Activated CD8-positive, alpha-beta memory T cell treated with anti-CD3 and anti-CD28 coated beads, Interleukin-2, amount 10 ng/mL, durations not matched to agents 7 days and 5 days (primary cell): ENCODE results near the gene ERMAP. TPM values are rescaled to one million over a fixed set of nuclear protein-coding genes. Genes with fewer than 3 reads are reported as not detected.

Source experiments
- ATAC-seq: fragments of 150-1000 bp; cut with Tn5 transposase; one replicate; pipeline ENCODE4 v1.10.0; 2021; ENCODE audit warnings: moderate library complexity
- CTCF ChIA-PET: fragments of 350-600 bp; sonication (Branson Sonifier 250); formaldehyde crosslinking; loops from one replicate; lab custom pipeline; 2021; ENCODE audit warnings: antibody characterized with exemption; lab: Charles Lee
- DNase-seq: peaks from one replicate; pipeline ENCODE4 v3.0.0-alpha.2; 2020
- H3K27ac Mint-ChIP-seq: one replicate; pipeline ENCODE4 v1.8.0; 2021; ENCODE audit warnings: mild to moderate bottlenecking, mixed read lengths
- H3K27me3 Mint-ChIP-seq: one replicate; pipeline ENCODE4 v1.8.0; 2021; ENCODE audit warnings: mixed read lengths
- H3K36me3 Mint-ChIP-seq: one replicate; pipeline ENCODE4 v1.8.0; 2021; ENCODE audit warnings: mild to moderate bottlenecking, mixed read lengths
- H3K4me1 Mint-ChIP-seq: one replicate; pipeline ENCODE4 v1.8.0; 2021; ENCODE audit warnings: mixed read lengths
- H3K4me3 Mint-ChIP-seq: one replicate; pipeline ENCODE4 v1.8.0; 2021; ENCODE audit warnings: mild to moderate bottlenecking, moderate library complexity, mixed read lengths
- H3K9me3 Mint-ChIP-seq: one replicate; pipeline ENCODE4 v1.8.0; 2022; ENCODE audit warnings: low read depth, mixed read lengths
- total RNA-seq, 2 experiments: library from RNA; stranded (reverse); gene quantifications; one replicate each; pipeline ENCODE4 v1.2.3, GENCODE V29; 2021

Gene ERMAP, protein sequence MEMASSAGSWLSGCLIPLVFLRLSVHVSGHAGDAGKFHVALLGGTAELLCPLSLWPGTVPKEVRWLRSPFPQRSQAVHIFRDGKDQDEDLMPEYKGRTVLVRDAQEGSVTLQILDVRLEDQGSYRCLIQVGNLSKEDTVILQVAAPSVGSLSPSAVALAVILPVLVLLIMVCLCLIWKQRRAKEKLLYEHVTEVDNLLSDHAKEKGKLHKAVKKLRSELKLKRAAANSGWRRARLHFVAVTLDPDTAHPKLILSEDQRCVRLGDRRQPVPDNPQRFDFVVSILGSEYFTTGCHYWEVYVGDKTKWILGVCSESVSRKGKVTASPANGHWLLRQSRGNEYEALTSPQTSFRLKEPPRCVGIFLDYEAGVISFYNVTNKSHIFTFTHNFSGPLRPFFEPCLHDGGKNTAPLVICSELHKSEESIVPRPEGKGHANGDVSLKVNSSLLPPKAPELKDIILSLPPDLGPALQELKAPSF
- 1 to 10 TPM; 3.7 to 4.1 TPM for total RNA-seq

DNA sequence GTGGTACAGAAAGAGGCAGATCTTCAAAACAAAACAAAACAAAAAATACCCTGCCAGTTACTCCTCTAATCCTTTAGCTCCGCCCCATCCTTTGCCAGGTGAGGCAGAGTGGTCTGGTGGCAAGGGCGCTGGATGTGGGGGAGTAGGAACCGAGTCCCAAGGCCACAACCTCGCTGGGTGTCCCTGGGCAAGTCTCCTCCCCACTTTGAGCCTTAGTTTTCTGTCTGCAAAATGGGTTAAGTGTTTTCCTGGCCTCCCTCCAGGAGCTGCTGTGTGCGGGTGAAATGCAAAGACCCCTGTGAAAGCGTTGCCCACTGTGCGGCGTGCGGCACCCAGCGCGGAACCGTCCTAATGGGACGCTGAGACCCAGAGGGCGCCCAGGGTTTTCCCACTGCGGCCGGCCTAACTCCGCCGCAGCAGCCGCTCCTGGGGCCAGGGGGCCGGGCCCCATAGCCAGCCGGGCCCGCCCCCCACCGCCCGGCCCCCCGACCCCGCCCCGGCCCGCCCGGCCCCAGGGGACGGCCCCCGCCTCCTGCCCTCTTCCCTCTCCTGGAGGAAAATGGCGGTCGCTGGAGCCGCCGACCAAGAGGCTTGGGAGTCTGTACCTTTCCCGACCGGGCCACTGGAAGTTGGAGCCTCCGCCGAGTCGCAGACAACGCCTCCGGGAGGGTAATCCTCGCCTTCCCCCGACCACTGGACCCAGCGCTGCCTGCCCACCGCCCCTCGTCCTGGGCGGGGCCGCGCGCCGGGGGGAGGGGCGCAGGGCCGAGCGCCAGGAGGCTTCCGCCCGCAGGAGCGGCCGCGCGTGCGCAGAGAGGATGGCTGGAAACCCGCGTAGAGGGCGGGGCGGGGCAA lies at the start of gene ERMAP, which contains the start of gene SVBP:
Gene ERMAP, plus strand, starts transcription at position 538 of the 855 bp plus-strand sequence. CDS start 13,327 bp downstream, outside the sequence.
Gene SVBP, minus strand, starts transcription at position 813 of the 855 bp plus-strand sequence. CDS start 853 bp downstream, outside the sequence.
- peaks cover 19% of the 10 kb centered on the region for H3K4me1 Mint-ChIP-seq
- H3K9me3 Mint-ChIP-seq, result no peaks in the 10 kb centered on the region
- CTCF ChIA-PET, result interaction anchor here (0.9 to 2.1 kb wide), 12 partner anchors 12 to 258 kb away, joined by 3 to 18 read pairs (median 5); partner anchors contain the start of genes C1orf50, P3H1 and ZNF691
- peak within 1 kb of the TSS; percentile 80 for H3K27ac Mint-ChIP-seq
- H3K27me3 Mint-ChIP-seq, result no peaks in the 10 kb centered on the region
- peak; percentile 94 for DNase-seq
- peak; percentile 91 for ATAC-seq
- peak within 1 kb of the TSS; percentile 70 for H3K4me3 Mint-ChIP-seq
- H3K36me3 Mint-ChIP-seq, result peaks cover 1% of the 10 kb centered on the region

DNA sequence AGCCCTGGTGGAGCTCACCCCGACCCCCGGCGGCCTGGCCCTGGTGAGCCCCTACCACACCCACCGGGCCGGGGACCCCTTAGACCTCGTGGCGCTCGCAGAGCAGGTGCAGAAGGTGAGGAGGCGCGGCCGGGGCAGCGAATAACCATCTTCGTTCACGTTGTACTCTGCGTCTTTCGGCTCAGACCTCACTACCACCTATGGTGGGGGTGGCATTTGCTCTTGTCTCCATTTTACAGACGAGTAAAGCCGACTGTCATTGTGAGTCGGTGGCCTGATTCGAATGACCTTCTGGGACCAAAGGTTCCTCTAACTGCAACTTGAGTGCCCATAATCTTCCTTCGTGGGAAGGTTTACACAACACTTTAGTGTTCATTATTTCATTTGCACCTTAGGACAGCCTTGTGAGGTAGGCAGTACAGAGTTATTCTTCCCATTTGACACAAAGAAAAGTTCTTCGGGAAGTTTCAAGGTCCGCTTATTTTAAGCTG lies 49.4 kb upstream of the ERMAP start:
- no peak for ATAC-seq
- no peak overlapping the region for H3K4me3 Mint-ChIP-seq
- H3K9me3 Mint-ChIP-seq, result no peaks in the 10 kb centered on the region
- no peaks in the 10 kb centered on the region for H3K27me3 Mint-ChIP-seq
- peaks cover 34% of the 10 kb centered on the region for H3K4me1 Mint-ChIP-seq
- CTCF ChIA-PET, result interaction anchor here (0.6 to 4.2 kb wide), 15 partner anchors 11 to 404 kb away, joined by 3 to 44 read pairs (median 6); partner anchors contain the start of genes CFAP57, EBNA1BP2, PPIH and YBX1
- peaks cover 14% of the 10 kb centered on the region for H3K36me3 Mint-ChIP-seq
- no peak for DNase-seq
- no peak overlapping the region for H3K27ac Mint-ChIP-seq

- Mint-ChIP-seq H3K9me3 (no peaks in the 10 kb centered on the region), H3K4me3 (no peak overlapping the region), H3K4me1 (peaks cover 37% of the 10 kb centered on the region), H3K27me3 (no peaks in the 10 kb centered on the region), H3K27ac (no peak overlapping the region), H3K36me3 (peaks cover 17% of the 10 kb centered on the region)
- CTCF ChIA-PET, result interaction anchor here (0.6 to 4.2 kb wide), 6 partner anchors 11 to 306 kb away, joined by 3 to 44 read pairs (median 5); no protein-coding TSS in a partner anchor
- no peak for DNase-seq
- ATAC-seq, result no peak
Measured at GRCh38 chr1:42768172-42768571, 48.8 kb upstream of the ERMAP start.

- H3K27me3 Mint-ChIP-seq, result no peaks in the 10 kb centered on the region
- H3K4me1 Mint-ChIP-seq, result peaks cover 37% of the 10 kb centered on the region
- no peak overlapping the region for H3K4me3 Mint-ChIP-seq
- CTCF ChIA-PET, result interaction anchor here (4.2 kb wide), 1 partner anchor 9 kb away, joined by 44 read pairs; no protein-coding TSS in a partner anchor
- DNase-seq (no peak), ATAC-seq (no peak)
- H3K36me3 Mint-ChIP-seq, result peaks cover 25% of the 10 kb centered on the region
- no peaks in the 10 kb centered on the region for H3K9me3 Mint-ChIP-seq
- H3K27ac Mint-ChIP-seq, result no peak overlapping the region
Measured at GRCh38 chr1:42769811-42770210, 47.1 kb upstream of the ERMAP start.

GRCh38 chr1:42773420-42773819 lies 43.5 kb upstream of the ERMAP start:
- H3K27ac Mint-ChIP-seq, result no peak overlapping the region
- H3K36me3 Mint-ChIP-seq, result peaks cover 45% of the 10 kb centered on the region
- H3K27me3 Mint-ChIP-seq, result no peaks in the 10 kb centered on the region
- CTCF ChIA-PET, result interaction anchor here (1.3 to 1.6 kb wide), 3 partner anchors 10 to 149 kb away, joined by 3 to 5 read pairs (median 4); no protein-coding TSS in a partner anchor
- H3K4me3 Mint-ChIP-seq, result no peak overlapping the region
- H3K4me1 Mint-ChIP-seq, result peaks cover 36% of the 10 kb centered on the region
- no peak for DNase-seq
- no peak for ATAC-seq
- no peaks in the 10 kb centered on the region for H3K9me3 Mint-ChIP-seq

GRCh38 chr1:42774928-42775526 lies 41.9 kb upstream of the ERMAP start:
- no peak for ATAC-seq
- Mint-ChIP-seq H3K36me3 (peaks cover 48% of the 10 kb centered on the region), H3K4me3 (no peak overlapping the region)

GRCh38 chr1:42776502-42776901 lies 40.4 kb upstream of the ERMAP start:
- Mint-ChIP-seq H3K4me1 (peaks cover 34% of the 10 kb centered on the region), H3K27me3 (no peaks in the 10 kb centered on the region), H3K27ac (no peak overlapping the region), H3K4me3 (no peak overlapping the region), H3K36me3 (peaks cover 48% of the 10 kb centered on the region), H3K9me3 (no peaks in the 10 kb centered on the region)
- no peak for DNase-seq
- ATAC-seq, result no peak
- CTCF ChIA-PET, result interaction anchor here (4.9 to 6.3 kb wide), 3 partner anchors 9 to 298 kb away, joined by 32 to 67 read pairs (median 44); partner anchors contain the start of genes C1orf50 and P3H1

More at GRCh38 chr1:42774928-42775526, 41.9 kb upstream of the ERMAP start:
- no peak for DNase-seq
- CTCF ChIA-PET, result interaction anchor here (1.6 kb wide), 1 partner anchor 138 kb away, joined by 4 read pairs; no protein-coding TSS in a partner anchor
- no peaks in the 10 kb centered on the region for H3K27me3 Mint-ChIP-seq
- peaks cover 36% of the 10 kb centered on the region for H3K4me1 Mint-ChIP-seq
- no peaks in the 10 kb centered on the region for H3K9me3 Mint-ChIP-seq
- no peak overlapping the region for H3K27ac Mint-ChIP-seq

DNA sequence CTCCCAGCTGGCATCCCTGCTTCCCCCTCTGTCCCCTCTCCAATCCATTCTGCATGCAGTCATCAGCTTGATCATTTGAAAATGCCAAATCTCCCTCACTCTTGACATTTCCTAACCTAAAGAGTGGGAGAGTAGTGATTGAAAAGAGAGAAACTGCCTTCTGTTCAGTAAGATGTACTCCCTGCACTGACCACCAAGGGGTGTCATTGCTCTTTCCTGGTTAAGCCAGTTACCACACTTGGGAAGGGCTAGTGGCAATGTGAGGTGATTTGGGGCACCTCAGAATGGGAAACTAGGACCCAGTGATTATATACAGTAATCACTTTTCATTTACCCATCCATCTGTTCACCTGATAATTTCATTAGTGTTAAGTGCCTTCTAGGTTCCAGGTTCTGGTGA lies 39.1 kb upstream of the ERMAP start:
- H3K4me3 Mint-ChIP-seq, result no peak overlapping the region
- no peaks in the 10 kb centered on the region for H3K27me3 Mint-ChIP-seq
- H3K36me3 Mint-ChIP-seq, result peaks cover 49% of the 10 kb centered on the region
- no peak overlapping the region for H3K27ac Mint-ChIP-seq
- peak; percentile 50 for DNase-seq
- peak; percentile 65 for ATAC-seq
- H3K4me1 Mint-ChIP-seq, result peaks cover 32% of the 10 kb centered on the region
- H3K9me3 Mint-ChIP-seq, result no peaks in the 10 kb centered on the region
- CTCF ChIA-PET, result interaction anchor here (0.7 to 6.3 kb wide), 11 partner anchors 10 to 297 kb away, joined by 3 to 67 read pairs (median 5); partner anchors contain the start of genes C1orf50, ERMAP, P3H1 and SVBP

- peaks cover 26% of the 10 kb centered on the region for H3K4me1 Mint-ChIP-seq
- no peak overlapping the region for H3K4me3 Mint-ChIP-seq
- ATAC-seq (peak; percentile 70), DNase-seq (no peak)
- no peaks in the 10 kb centered on the region for H3K9me3 Mint-ChIP-seq
- H3K27ac Mint-ChIP-seq, result peak overlapping the region; percentile 37
- no peaks in the 10 kb centered on the region for H3K27me3 Mint-ChIP-seq
- CTCF ChIA-PET, result interaction anchor here (1.0 to 6.3 kb wide), 5 partner anchors 9 to 295 kb away, joined by 4 to 67 read pairs (median 32); partner anchors contain the start of genes C1orf50 and P3H1
- H3K36me3 Mint-ChIP-seq, result peaks cover 43% of the 10 kb centered on the region
Measured at GRCh38 chr1:42779725-42780124, 37.2 kb upstream of the ERMAP start.

GRCh38 chr1:42780176-42780575 lies 36.7 kb upstream of the ERMAP start:
- Mint-ChIP-seq H3K27ac (no peak overlapping the region), H3K36me3 (peaks cover 39% of the 10 kb centered on the region), H3K4me3 (no peak overlapping the region), H3K4me1 (peaks cover 27% of the 10 kb centered on the region), H3K9me3 (no peaks in the 10 kb centered on the region), H3K27me3 (no peaks in the 10 kb centered on the region)
- CTCF ChIA-PET, result interaction anchor here (1.0 to 6.3 kb wide), 5 partner anchors 9 to 295 kb away, joined by 4 to 67 read pairs (median 32); partner anchors contain the start of genes C1orf50 and P3H1
- ATAC-seq (no peak), DNase-seq (no peak)

- CTCF ChIA-PET, result interaction anchor here (1.3 to 1.6 kb wide), 2 partner anchors 10 to 17 kb away, joined by 3 to 5 read pairs; partner anchors contain the start of genes C1orf50 and P3H1
- Mint-ChIP-seq H3K4me1 (peaks cover 31% of the 10 kb centered on the region), H3K27me3 (no peaks in the 10 kb centered on the region), H3K36me3 (peaks cover 25% of the 10 kb centered on the region), H3K4me3 (no peak overlapping the region), H3K27ac (no peak overlapping the region), H3K9me3 (no peaks in the 10 kb centered on the region)
- ATAC-seq (no peak), DNase-seq (no peak)
Measured at GRCh38 chr1:42783092-42783491, 33.8 kb upstream of the ERMAP start.

DNA sequence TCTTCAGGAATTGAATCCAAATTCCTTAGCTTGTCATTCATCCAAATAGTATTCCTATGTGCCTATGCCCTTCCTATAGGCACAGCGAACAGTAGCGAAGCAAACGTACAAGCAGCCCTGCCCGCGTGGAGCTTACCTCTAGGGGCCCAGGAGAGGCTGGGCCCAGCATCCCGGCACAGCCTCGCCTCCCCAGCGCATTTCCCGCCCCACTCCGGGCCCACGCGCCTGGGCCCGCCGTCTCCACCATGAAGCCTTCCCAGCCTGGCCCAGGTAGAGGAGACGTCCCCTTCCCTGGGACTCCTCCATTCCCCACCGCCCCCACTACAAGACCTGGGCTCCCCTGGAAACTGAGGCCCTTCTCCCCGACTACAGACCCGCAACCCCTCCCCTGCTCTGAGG lies 32.4 kb upstream of the ERMAP start:
- Mint-ChIP-seq H3K4me1 (peaks cover 21% of the 10 kb centered on the region), H3K9me3 (no peaks in the 10 kb centered on the region), H3K36me3 (peaks cover 17% of the 10 kb centered on the region), H3K4me3 (no peak overlapping the region), H3K27ac (no peak overlapping the region), H3K27me3 (no peaks in the 10 kb centered on the region)
- DNase-seq (no peak), ATAC-seq (no peak)
- CTCF ChIA-PET, result interaction anchor here (0.8 to 1.9 kb wide), 4 partner anchors 9 to 289 kb away, joined by 3 to 5 read pairs (median 4); partner anchors contain the start of genes C1orf50 and P3H1
